GM12873 (cell line): ENCODE measurements around the gene FAM110A.

Source experiments
- CTCF ChIP-seq: IDR thresholded peaks from 2 replicates; pipeline ENCODE4 v1.5.1; 2012; ENCODE audit warnings: low read depth, mild to moderate bottlenecking, moderate library complexity, low read length, control low read depth; ENCODE audit not compliant: insufficient read depth; ENCODE audit errors: missing control alignments

FAM110A gene

GRCh38 chr20:834151-834746 lies 734 bp downstream of the FAM110A start:
- no peak for TF ChIP-seq CTCF

DNA sequence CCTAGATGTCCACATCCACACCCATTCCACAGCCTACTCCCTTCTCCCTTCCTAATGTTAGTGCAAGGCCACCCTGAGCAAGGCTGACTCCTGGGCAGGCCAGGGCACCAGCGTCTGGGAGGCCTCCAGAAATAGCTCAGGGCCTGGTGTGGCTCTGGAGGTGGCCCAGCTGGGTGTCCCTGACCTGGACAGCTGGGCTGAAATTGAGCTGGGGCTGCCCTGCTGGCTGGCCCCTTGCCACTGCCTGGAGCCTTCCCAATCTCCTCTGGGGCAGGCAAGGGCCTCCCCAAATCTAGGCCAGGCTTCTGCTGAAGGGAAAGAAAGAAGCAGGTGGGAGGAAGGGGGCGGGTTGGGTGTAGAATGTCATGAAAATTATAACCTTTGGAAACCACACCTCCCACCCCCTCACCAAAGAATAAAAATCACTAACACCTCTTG lies 2.1 kb downstream of the FAM110A start:
- TF ChIP-seq CTCF, result no peak

- TF ChIP-seq CTCF, result no peak
Observed at GRCh38 chr20:836190-836589, 2.7 kb downstream of the FAM110A start.

- no peak for TF ChIP-seq CTCF
Observed at GRCh38 chr20:839015-839414, 5.5 kb downstream of the FAM110A start.

GRCh38 chr20:839626-840025 lies 6.1 kb downstream of the FAM110A start:
- TF ChIP-seq CTCF, result no peak

GRCh38 chr20:840503-840857 lies 7.0 kb downstream of the FAM110A start:
- TF ChIP-seq CTCF, result no peak

DNA sequence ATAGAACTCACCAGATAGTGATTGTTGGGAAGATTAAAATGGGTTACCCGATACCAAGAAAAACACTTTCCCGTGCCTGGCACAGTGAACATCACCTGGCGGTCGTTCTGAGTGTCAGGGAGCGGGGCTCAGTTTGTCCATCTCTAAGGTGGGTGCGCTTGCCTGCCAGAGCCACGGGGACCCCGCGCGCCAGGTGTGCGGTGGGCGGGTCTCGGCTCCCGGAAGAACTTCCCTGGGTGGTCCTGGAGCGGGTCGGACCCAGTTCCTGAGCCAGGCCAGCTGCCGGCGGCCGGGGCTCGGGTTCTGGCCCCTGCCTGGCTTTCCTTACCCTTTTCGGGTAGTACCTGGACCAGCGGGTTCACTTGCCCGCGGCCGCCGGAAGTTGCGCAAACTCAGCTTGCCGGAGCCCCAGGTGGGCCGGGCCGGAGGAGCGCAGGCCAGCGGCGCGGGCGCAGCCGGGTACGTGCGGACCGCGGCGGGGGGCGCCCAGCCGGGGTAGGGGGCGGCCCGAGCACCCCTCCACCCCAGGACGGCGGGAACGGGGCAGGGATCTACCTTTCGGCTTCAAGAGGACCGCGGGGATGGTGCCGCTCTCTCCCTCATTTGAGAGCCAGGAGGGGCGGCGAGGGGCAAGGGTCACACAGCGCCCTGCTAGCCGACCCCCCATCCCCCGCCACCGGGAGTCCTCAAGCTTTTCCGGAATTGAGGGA lies 7.5 kb downstream of the FAM110A start:
- no peak for TF ChIP-seq CTCF
